Fibroblast of skin of scalp (primary cell): ENCODE measurements around the gene PISD.
A peak's percentile ranks its signal among the peaks of the same experiment; 100 is the strongest.

ENCODE experiments used
- DNase-seq: peaks from one replicate; pipeline ENCODE4 v3.0.0-alpha.2; 2013

PISD gene

GRCh38 chr22:31652911-31653684 lies 8.9 kb downstream of the PISD start:
- DNase-seq = no peak

DNA sequence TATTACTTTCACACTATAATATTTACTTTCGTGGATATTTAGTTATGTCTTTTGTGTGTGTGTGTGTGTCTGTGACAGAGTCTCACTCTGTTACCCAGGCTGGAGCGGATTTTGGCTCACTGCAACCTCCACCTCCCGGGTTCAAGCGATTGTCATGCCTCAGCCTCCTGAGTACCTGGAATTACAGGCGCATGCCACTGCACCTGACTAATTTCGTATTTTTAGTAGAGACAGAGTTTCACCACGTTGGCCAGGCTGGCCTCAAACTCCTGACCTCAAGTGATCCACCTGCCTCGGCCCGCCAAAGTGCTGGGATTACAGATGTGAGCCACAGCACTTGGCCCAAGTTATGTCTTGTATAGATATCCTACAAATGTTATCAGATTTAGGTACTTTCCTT lies 9.9 kb downstream of the PISD start:
- no peak for DNase-seq

DNA sequence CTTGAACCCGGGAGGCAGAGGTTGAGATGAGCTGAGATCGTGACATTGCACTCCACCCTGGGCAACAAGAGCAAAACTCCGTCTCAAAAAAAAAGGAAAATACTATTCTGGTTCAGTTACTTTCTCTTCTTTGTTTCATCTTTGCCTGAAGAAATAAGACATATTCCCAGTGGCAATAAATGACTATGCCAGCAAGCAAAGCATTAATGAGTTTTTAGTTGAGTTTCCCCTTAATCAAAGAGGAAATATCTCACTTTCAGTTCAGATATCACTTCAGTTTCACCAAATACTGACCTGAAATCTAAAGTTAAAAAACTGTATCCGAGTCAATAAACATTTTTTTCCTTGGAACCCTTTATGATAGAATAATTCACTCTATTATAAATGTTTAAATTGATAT lies 10.4 kb downstream of the PISD start:
- DNase-seq = no peak

GRCh38 chr22:31650391-31650790 lies 11.6 kb downstream of the PISD start:
- DNase-seq = peak; percentile 75

DNA sequence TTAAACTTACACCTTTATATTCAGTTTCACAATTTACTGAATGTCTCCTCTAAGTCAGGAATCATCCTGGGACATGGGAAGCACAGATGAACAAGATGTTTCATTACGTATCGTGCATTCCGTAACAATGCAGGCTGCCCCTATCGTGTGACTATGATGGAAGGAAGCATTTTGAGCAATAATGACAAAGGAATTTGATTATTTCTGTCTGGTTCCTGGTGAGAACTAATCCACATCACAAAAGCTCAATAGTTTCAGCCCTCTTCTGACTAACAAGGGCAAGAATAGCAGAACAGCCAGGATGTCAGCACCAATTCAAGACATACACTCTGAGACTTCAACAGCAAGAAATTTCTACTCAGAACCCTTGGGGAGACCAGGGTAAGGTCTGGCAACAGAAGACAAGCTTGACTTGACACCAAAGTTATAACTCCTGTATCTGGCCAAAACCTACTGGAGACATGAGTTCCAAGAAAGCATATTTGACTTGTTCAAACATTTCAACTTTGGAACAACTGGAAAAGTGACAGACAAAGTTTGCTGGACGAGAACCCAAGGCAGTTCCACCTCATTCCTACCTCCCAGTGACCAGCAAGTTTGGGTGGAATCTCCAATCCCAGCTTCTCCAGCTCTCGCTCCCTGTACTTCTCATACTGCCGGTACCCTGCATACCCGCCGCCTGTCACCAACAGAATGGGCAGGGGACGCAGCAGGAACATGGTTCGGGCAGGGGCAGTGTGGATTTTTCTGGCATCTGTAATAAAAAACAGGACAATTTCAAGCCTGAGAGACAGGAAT lies 14.3 kb downstream of the PISD start:
- peak; percentile 77 for DNase-seq

GRCh38 chr22:31647066-31647465 lies 14.9 kb downstream of the PISD start:
- no peak for DNase-seq

DNA sequence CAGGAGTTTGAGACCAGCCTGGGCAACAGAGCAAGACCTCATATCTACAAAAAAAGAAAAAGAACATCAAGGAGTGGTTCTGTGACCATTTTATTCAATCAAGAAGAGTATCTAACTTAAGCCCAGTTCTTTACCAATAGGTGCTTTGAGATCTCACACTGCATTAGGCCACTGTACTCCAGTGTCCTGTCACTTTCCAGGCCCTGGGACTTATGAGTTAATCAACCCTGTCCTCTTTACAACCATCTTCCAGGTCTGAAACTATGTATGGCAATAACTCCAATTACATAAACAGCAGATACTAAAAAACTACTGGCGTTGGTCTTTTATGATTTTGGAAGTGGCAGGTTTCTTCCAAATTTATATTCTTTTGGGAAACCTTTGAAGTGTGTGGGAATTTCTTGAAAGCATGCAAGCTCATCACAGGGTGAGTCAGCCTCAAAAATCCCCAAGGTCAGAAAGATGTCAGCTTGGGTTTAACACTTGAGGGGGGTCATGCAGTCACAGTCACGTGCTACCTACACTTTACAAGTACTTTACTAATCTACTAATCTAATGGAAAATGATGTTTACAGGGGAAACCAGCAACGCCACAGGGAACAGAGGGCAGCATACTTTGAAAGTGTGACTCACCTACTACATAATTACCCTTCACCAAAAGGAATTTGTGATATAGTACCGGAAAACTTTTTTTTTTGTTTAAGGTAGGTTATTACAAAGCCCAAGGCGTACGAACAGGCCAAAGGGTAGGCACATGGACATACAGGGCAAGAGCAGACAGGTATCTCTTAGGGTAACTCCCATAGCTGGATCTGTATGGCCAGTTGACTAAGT lies 15.6 kb downstream of the PISD start:
- DNase-seq = peak; percentile 83

- DNase-seq = no peak
These were observed 22.5 kb downstream of the PISD start for GRCh38 chr22:31639436-31640039.

DNA sequence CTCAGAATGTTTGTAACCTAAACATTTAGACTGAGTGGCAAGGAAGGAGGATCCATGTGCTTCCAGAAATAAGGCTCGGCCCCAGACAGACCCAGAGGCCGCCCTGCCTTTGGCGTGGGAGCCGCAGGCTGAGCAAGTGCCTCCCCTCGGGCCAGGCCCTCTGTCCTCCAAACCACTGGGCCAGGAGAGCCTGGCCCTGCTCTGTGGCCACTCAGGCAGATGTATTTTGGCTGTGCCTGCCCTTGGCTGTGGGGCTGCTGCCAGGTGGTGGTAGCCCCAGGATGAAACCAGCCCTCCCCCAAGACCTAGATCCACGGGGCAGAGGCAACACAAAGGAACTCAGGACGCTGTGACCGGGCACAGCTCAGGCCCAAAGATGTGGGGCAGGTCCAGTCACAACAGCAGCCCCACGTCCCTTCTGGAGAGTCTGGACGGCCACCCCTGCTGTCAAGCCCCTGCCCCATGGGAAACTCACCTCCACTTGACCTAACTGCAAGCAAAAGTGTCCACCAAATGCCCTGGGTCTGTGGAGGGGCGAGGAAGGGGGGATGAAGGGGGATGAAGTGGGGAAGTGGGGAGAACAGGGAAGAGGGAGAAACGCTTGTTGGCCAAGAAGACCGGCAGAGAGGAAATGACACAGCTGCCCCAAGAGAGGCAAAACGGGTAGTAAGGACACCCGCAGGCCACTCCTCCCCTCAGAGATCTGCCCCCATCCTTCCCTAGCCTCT lies 24.0 kb downstream of the PISD start:
- no peak for DNase-seq

DNA sequence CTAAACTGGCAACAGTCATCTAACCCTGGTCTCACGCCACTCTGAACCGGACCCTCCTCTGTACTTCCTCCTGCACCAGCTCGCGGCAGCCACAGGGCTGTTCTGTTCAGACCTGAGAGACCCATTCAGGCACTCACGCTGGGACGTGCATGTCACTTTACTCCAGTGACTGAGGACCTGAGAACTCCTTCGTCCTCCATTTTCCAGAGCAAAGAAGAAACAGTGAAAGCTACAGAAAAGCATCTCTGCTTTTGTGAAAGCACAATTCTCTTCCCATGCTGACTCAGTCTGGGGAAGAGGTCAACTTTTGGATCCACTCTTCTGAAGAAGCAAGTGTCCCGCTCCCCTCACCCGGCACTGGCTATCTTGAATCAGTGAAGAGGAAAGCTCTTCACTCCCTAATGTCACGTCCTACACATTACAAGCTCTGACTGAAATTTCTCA lies 24.5 kb downstream of the PISD start:
- DNase-seq = no peak

DNA sequence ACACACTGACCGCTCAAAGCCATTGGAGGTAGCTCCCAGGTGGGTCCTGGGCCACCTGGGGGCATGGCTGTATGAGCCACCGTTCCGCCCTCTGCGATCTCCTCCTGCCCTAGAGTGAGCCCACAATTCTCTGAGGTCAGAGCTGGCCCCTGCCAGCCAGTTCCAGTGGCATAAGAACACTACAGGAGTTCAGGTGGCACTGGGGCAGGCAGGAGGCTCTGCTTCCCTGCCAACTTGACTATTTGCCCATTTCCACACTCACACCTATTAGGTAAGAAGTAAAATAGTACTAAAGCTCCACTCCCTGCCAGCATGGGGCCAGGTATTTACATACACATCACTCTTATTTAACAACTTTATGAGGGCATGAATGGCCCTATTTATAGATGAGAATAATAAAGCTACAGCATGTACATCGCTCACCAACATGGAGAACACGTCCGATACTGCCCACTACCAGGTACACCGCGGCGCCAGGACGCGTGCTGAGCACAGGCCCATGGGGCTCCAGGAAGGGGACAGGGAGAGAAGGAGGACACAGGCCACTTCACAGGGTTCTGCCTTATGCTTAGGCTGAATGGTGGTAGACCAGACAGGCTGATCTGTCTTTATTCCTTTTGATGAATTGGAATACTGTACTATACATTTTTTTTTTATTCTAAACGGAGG lies 26.2 kb downstream of the PISD start:
- DNase-seq = no peak

GRCh38 chr22:31631436-31631835 lies 30.6 kb downstream of the PISD start:
- no peak for DNase-seq

DNA sequence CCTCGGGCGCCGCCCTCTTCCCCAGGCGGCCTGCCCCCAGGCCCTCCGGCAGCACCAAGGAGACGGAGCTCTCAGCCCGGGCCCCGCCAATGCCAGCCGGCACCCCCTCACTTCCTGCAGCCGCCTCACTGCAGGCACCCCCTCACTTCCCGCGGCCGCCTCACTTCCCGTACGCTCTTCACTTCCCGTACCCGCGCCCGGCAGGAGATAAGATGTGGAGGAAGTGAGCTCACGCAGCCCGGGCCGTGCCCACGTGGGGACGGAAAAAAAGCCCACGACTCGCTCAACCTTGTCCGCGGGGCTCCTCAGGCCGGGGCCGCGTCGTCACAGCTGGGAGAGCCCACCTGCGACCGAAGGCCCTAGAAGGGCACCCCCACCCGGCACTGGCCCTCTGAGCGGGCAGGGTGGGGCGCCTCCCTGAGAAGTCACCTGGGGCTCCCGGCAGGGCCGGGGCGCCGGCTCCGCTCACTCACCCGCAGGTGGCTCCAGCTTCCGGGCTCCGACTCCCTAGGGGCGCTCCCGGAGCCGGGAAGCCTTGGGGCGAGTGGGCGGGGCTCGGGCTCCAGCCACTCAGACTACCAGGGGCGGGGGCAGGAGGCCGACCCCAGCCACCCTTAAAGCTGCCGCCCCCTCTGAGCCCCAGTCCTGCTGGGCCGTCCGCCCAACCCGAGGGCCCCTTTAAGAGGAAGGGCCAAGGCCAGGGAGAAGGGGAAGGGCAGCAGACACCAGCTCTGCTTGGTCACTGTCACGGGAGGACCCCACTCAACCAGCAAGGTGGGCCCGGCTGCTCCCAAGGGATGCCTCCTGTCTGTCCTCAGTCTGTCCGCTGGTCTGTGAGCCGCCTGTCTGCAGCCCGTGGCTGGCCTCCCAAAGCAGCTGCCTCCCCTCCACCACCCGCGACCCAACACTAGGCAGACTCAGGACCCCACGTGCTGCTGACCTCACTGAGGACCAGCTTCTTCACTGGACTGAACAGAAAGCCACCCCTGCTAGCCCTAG lies 31.4 kb downstream of the PISD start:
- peak; percentile 81 for DNase-seq

GRCh38 chr22:31629741-31630184 lies 32.3 kb downstream of the PISD start:
- no peak for DNase-seq

DNA sequence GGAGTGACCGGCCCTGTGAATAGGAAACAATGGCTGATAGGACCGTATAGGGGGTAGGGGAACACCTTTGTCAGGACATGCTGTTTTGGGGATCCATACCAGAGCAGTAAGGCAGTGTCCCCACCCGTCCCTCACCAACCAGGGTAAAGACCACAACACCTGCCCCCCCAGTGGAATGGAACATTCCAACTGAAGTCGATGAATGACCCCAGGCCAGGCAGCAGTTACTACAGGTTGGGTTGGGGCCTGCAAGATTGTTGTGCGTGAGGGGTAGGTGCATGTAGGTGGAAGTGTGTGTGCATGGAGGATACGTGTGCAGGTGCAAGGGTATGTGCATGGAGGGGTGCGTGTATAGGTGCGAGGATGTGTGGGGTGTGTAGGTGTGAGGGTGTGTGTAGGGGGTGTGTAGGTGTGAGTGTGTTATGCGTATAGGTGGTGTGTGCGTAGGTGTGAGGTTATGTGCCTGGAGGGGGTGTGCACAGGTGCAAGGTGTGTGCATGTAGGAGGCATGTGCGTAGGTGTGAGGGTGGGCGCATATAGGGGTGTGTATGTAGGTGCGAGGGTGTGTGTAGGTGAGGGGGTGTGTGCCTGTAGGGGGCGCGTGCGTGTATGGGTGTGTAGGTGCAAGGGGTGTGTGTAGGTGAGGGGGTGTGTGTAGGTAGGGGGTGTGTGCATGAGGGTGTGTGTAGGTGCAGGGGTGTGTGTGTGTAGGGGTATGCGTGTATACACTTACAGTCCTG lies 32.9 kb downstream of the PISD start:
- DNase-seq = no peak

GRCh38 chr22:31628362-31628761 lies 33.7 kb downstream of the PISD start:
- DNase-seq = no peak

DNA sequence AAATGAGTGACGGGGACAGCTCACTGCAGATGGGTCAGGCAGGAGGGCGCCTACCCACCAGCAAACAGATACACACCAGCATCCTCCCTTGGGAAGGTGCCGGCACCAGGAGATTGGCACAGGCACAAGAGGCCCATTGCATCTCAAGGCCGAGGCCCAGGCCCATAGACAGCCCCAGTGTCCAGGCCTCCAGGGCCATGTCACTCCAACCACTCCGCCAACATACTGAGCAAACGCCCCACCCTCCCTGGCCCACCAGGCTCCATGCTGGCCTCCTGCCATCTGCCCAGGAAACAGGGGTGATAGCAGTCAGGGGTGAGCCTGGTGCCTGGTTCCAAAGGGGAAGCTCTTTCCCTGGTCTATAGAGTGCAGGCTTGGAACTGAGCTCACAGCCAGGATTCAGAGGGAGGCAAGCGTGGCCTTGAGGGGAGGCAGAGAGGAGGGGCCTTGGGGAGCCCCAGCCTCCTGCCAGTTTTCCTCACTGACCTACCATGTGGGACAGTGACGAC lies 34.7 kb downstream of the PISD start:
- no peak for DNase-seq

- no peak for DNase-seq
These were observed 35.4 kb downstream of the PISD start for GRCh38 chr22:31626427-31627150.
